ENCODE results near the gene APOBEC3B. TPM values are rescaled to one million over a fixed set of nuclear protein-coding genes. Genes with fewer than 3 reads are reported as not detected.

Gene APOBEC3B
- 1 to 10 TPM; 3.4 to 4.6 TPM for polyA plus RNA-seq

GRCh38 chr22:38981992-38982927 lies at the start of gene APOBEC3B:
APOBEC3B (plus strand) TSS chr22:38982347; CDS start chr22:38982454, 107 bp downstream.
- Histone ChIP-seq H3K27me3 (ENCODE audit: control insufficient read depth in 1 of 2, insufficient read depth in 2 of 2, low read length in 2 of 2) (no peaks in the 10 kb centered on the region), H3K4me1 (ENCODE audit: control insufficient read depth in 2 of 2, insufficient read depth in 2 of 2, low read length in 1 of 2) (peaks cover 2 to 3% of the 10 kb centered on the region in 2 donors), H3K27ac (ENCODE audit: low read depth in 2 of 2, low read length in 1 of 2) (peak within 1 kb of the TSS; percentile 63 to 82), H3K36me3 (ENCODE audit: control insufficient read depth in 2 of 2, insufficient read depth in 2 of 2, low read length in 1 of 2) (no peaks in the 10 kb centered on the region), H3K4me3 (ENCODE audit: low read depth in 1 of 2, low read length in 2 of 2) (peak within 1 kb of the TSS; percentile 16 to 31), H3K9me3 (ENCODE audit: control insufficient read depth in 2 of 2, insufficient read depth in 1 of 2, low read depth in 1 of 2, low read length in 1 of 2) (no peaks in the 10 kb centered on the region)
- 11 to 13% methylated on average over 15 to 16 of the region's 16 CpGs for WGBS, 2 donors

GRCh38 chr22:38935023-38935422 lies 47.1 kb upstream of the APOBEC3B start:
- no peaks in the 10 kb centered on the region for H3K36me3 ChIP-seq (ENCODE audit: control insufficient read depth in 2 of 2, insufficient read depth in 2 of 2, low read length in 1 of 2)
- H3K4me3 ChIP-seq (ENCODE audit: low read depth in 1 of 2, low read length in 2 of 2), result no peak overlapping the region
- no peaks in the 10 kb centered on the region for H3K9me3 ChIP-seq (ENCODE audit: control insufficient read depth in 2 of 2, insufficient read depth in 1 of 2, low read depth in 1 of 2, low read length in 1 of 2)
- WGBS, 2 donors, result 35 to 42% methylated on average over 8 of the region's 8 CpGs
- no peaks in the 10 kb centered on the region for H3K27me3 ChIP-seq (ENCODE audit: control insufficient read depth in 1 of 2, insufficient read depth in 2 of 2, low read length in 2 of 2)
- H3K27ac ChIP-seq (ENCODE audit: low read depth in 2 of 2, low read length in 1 of 2), result no peak overlapping the region
- peaks cover 2% of the 10 kb centered on the region in 2 donors for H3K4me1 ChIP-seq (ENCODE audit: control insufficient read depth in 2 of 2, insufficient read depth in 2 of 2, low read length in 1 of 2)

GRCh38 chr22:38935616-38936015 lies 46.5 kb upstream of the APOBEC3B start:
- 83 to 89% methylated on average over 13 of the region's 13 CpGs for WGBS, 2 donors
- no peaks in the 10 kb centered on the region for H3K36me3 ChIP-seq (ENCODE audit: control insufficient read depth in 2 of 2, insufficient read depth in 2 of 2, low read length in 1 of 2)
- H3K27me3 ChIP-seq (ENCODE audit: control insufficient read depth in 1 of 2, insufficient read depth in 2 of 2, low read length in 2 of 2), result no peaks in the 10 kb centered on the region
- no peaks in the 10 kb centered on the region for H3K9me3 ChIP-seq (ENCODE audit: control insufficient read depth in 2 of 2, insufficient read depth in 1 of 2, low read depth in 1 of 2, low read length in 1 of 2)
- H3K4me1 ChIP-seq (ENCODE audit: control insufficient read depth in 2 of 2, insufficient read depth in 2 of 2, low read length in 1 of 2), result peaks cover 2% of the 10 kb centered on the region in 2 donors
- H3K4me3 ChIP-seq (ENCODE audit: low read depth in 1 of 2, low read length in 2 of 2), result no peak overlapping the region
- no peak overlapping the region for H3K27ac ChIP-seq (ENCODE audit: low read depth in 2 of 2, low read length in 1 of 2)

- 81 to 83% methylated on average over 17 of the region's 17 CpGs for WGBS, 2 donors
- Histone ChIP-seq H3K4me1 (ENCODE audit: control insufficient read depth in 2 of 2, insufficient read depth in 2 of 2, low read length in 1 of 2) (peaks cover 2% of the 10 kb centered on the region in 2 donors), H3K27ac (ENCODE audit: low read depth in 2 of 2, low read length in 1 of 2) (no peak overlapping the region), H3K27me3 (ENCODE audit: control insufficient read depth in 1 of 2, insufficient read depth in 2 of 2, low read length in 2 of 2) (no peaks in the 10 kb centered on the region), H3K36me3 (ENCODE audit: control insufficient read depth in 2 of 2, insufficient read depth in 2 of 2, low read length in 1 of 2) (no peaks in the 10 kb centered on the region), H3K9me3 (ENCODE audit: control insufficient read depth in 2 of 2, insufficient read depth in 1 of 2, low read depth in 1 of 2, low read length in 1 of 2) (no peaks in the 10 kb centered on the region), H3K4me3 (ENCODE audit: low read depth in 1 of 2, low read length in 2 of 2) (no peak overlapping the region)
Observed at GRCh38 chr22:38936562-38936961, 45.6 kb upstream of the APOBEC3B start.

GRCh38 chr22:38937036-38937435 lies 45.1 kb upstream of the APOBEC3B start:
- H3K36me3 ChIP-seq (ENCODE audit: control insufficient read depth in 2 of 2, insufficient read depth in 2 of 2, low read length in 1 of 2), result no peaks in the 10 kb centered on the region
- 92 to 93% methylated on average over 4 of the region's 4 CpGs for WGBS, 2 donors
- no peak overlapping the region for H3K4me3 ChIP-seq (ENCODE audit: low read depth in 1 of 2, low read length in 2 of 2)
- peaks cover 2% of the 10 kb centered on the region in 2 donors for H3K4me1 ChIP-seq (ENCODE audit: control insufficient read depth in 2 of 2, insufficient read depth in 2 of 2, low read length in 1 of 2)
- H3K9me3 ChIP-seq (ENCODE audit: control insufficient read depth in 2 of 2, insufficient read depth in 1 of 2, low read depth in 1 of 2, low read length in 1 of 2), result no peaks in the 10 kb centered on the region
- no peaks in the 10 kb centered on the region for H3K27me3 ChIP-seq (ENCODE audit: control insufficient read depth in 1 of 2, insufficient read depth in 2 of 2, low read length in 2 of 2)
- no peak overlapping the region for H3K27ac ChIP-seq (ENCODE audit: low read depth in 2 of 2, low read length in 1 of 2)

GRCh38 chr22:38937541-38937940 lies 44.6 kb upstream of the APOBEC3B start:
- no peaks in the 10 kb centered on the region for H3K36me3 ChIP-seq (ENCODE audit: control insufficient read depth in 2 of 2, insufficient read depth in 2 of 2, low read length in 1 of 2)
- no peaks in the 10 kb centered on the region for H3K27me3 ChIP-seq (ENCODE audit: control insufficient read depth in 1 of 2, insufficient read depth in 2 of 2, low read length in 2 of 2)
- H3K9me3 ChIP-seq (ENCODE audit: control insufficient read depth in 2 of 2, insufficient read depth in 1 of 2, low read depth in 1 of 2, low read length in 1 of 2), result no peaks in the 10 kb centered on the region
- H3K27ac ChIP-seq (ENCODE audit: low read depth in 2 of 2, low read length in 1 of 2), result no peak overlapping the region
- 82 to 83% methylated on average over 12 of the region's 12 CpGs for WGBS, 2 donors
- H3K4me3 ChIP-seq (ENCODE audit: low read depth in 1 of 2, low read length in 2 of 2), result no peak overlapping the region
- peaks cover 2% of the 10 kb centered on the region in 2 donors for H3K4me1 ChIP-seq (ENCODE audit: control insufficient read depth in 2 of 2, insufficient read depth in 2 of 2, low read length in 1 of 2)

- no peak overlapping the region for H3K27ac ChIP-seq (ENCODE audit: low read depth in 2 of 2, low read length in 1 of 2)
- no peaks in the 10 kb centered on the region for H3K27me3 ChIP-seq (ENCODE audit: control insufficient read depth in 1 of 2, insufficient read depth in 2 of 2, low read length in 2 of 2)
- H3K4me3 ChIP-seq (ENCODE audit: low read depth in 1 of 2, low read length in 2 of 2), result no peak overlapping the region
- no peaks in the 10 kb centered on the region for H3K9me3 ChIP-seq (ENCODE audit: control insufficient read depth in 2 of 2, insufficient read depth in 1 of 2, low read depth in 1 of 2, low read length in 1 of 2)
- WGBS, 2 donors, result 88 to 91% methylated on average over 11 of the region's 11 CpGs
- no peaks in the 10 kb centered on the region for H3K36me3 ChIP-seq (ENCODE audit: control insufficient read depth in 2 of 2, insufficient read depth in 2 of 2, low read length in 1 of 2)
- peaks cover 2% of the 10 kb centered on the region in 2 donors for H3K4me1 ChIP-seq (ENCODE audit: control insufficient read depth in 2 of 2, insufficient read depth in 2 of 2, low read length in 1 of 2)
Observed at GRCh38 chr22:38938221-38938620, 43.9 kb upstream of the APOBEC3B start.

- H3K27ac ChIP-seq (ENCODE audit: low read depth in 2 of 2, low read length in 1 of 2), result no peak overlapping the region
- no peaks in the 10 kb centered on the region for H3K27me3 ChIP-seq (ENCODE audit: control insufficient read depth in 1 of 2, insufficient read depth in 2 of 2, low read length in 2 of 2)
- no peaks in the 10 kb centered on the region for H3K9me3 ChIP-seq (ENCODE audit: control insufficient read depth in 2 of 2, insufficient read depth in 1 of 2, low read depth in 1 of 2, low read length in 1 of 2)
- H3K4me1 ChIP-seq (ENCODE audit: control insufficient read depth in 2 of 2, insufficient read depth in 2 of 2, low read length in 1 of 2), result peaks cover 2% of the 10 kb centered on the region in 2 donors
- 88 to 89% methylated on average over 7 of the region's 7 CpGs for WGBS, 2 donors
- no peaks in the 10 kb centered on the region for H3K36me3 ChIP-seq (ENCODE audit: control insufficient read depth in 2 of 2, insufficient read depth in 2 of 2, low read length in 1 of 2)
- H3K4me3 ChIP-seq (ENCODE audit: low read depth in 1 of 2, low read length in 2 of 2), result no peak overlapping the region
Observed at GRCh38 chr22:38938925-38939324, 43.2 kb upstream of the APOBEC3B start.

- H3K36me3 ChIP-seq (ENCODE audit: control insufficient read depth in 2 of 2, insufficient read depth in 2 of 2, low read length in 1 of 2), result no peaks in the 10 kb centered on the region
- WGBS, 2 donors, result 86 to 89% methylated on average over 6 of the region's 6 CpGs
- peaks cover 0 to 2% of the 10 kb centered on the region in 2 donors for H3K4me1 ChIP-seq (ENCODE audit: control insufficient read depth in 2 of 2, insufficient read depth in 2 of 2, low read length in 1 of 2)
- H3K27ac ChIP-seq (ENCODE audit: low read depth in 2 of 2, low read length in 1 of 2), result no peak overlapping the region
- H3K9me3 ChIP-seq (ENCODE audit: control insufficient read depth in 2 of 2, insufficient read depth in 1 of 2, low read depth in 1 of 2, low read length in 1 of 2), result no peaks in the 10 kb centered on the region
- no peaks in the 10 kb centered on the region for H3K27me3 ChIP-seq (ENCODE audit: control insufficient read depth in 1 of 2, insufficient read depth in 2 of 2, low read length in 2 of 2)
- no peak overlapping the region for H3K4me3 ChIP-seq (ENCODE audit: low read depth in 1 of 2, low read length in 2 of 2)
Observed at GRCh38 chr22:38940811-38941384, 41.2 kb upstream of the APOBEC3B start.
